CD1c-positive myeloid dendritic cell (primary cell): Measurements from ENCODE around the gene TTC13.

Experiments used
- DNase-seq: peaks from one replicate; pipeline ENCODE4 v3.0.0-alpha.2; 2016; ENCODE audit errors: extremely low spot score

TTC13 gene

DNA sequence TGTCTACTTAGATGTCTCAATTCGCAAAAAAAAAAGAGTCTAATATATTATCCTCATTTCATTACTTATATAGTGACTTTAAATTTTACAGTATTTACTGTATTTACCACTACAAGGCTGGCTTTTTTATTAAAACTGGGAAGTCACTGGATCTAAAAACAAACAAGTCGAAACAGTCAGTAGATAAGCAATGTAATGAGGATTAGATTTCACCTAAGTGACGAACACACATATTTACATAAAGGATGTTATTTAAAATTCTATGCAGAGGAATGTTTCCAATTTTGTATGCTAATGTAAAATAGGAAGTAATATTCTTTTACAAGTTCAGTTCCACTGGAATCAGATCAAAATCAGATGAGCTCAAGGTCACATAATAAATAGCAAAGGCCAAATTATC lies 28.3 kb downstream of the TTC13 start:
- DNase-seq = no peak

GRCh38 chr1:230948903-230949302 lies 29.8 kb downstream of the TTC13 start:
- DNase-seq = no peak

- DNase-seq = no peak
Observed at GRCh38 chr1:230948301-230948700, 30.4 kb downstream of the TTC13 start.

DNA sequence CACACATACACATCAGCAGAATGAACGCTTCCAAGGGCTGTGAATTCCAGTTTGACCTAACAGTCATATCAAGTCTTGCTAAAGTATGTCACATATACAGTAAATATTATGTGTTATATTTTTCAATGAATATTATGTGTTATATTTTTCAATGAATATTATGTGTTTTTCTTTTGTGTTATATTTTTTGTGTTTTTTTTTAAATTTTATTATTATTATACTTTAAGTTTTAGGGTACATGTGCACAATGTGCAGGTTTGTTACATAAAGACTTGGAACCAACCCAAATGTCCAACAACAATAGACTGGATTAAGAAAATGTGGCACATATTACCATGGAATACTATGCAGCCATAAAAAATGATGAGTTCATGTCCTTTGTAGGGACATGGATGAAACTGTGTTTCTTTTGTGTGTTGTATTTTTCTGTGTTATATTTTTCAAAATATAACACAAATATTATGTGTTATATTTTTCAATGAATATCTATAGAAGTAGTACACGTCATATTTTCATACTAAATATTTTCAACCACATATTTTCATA lies 35.5 kb downstream of the TTC13 start:
- DNase-seq = no peak

GRCh38 chr1:230940848-230941247 lies 37.8 kb downstream of the TTC13 start:
- no peak for DNase-seq

DNA sequence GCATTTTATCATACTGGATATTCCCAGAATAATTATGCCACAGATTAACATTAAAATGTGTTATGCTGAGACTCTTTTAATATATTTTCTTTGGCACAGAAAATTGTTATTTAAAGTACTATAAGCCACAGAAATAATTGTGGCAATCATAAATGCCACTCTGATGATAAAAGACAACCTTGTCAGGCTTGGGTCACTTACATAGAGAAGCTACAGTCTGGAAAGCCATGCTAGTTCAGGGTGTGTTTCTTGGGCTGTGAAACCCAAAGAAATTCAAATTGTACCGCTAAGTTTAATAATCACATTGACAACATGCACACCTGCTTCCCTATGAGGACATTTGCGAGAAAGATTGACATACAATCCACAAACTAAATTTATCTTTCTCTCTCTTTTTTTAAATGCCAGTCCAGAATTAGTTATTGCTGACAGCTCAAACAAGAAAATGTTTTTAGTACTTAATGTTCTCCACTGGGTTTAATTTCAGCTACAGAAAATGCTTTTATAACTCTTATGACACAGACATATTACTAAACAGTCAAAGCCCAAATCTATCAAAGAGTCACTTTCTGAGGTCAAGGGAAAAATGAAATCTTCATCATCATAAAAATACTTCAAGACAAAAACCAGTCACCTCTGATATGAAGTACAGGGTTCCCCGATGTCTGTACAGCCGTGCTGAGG lies 38.7 kb downstream of the TTC13 start:
- no peak for DNase-seq

- no peak for DNase-seq
Observed at GRCh38 chr1:230938924-230939368, 39.7 kb downstream of the TTC13 start.

- DNase-seq = no peak
Observed at GRCh38 chr1:230937371-230937770, 41.3 kb downstream of the TTC13 start.

DNA sequence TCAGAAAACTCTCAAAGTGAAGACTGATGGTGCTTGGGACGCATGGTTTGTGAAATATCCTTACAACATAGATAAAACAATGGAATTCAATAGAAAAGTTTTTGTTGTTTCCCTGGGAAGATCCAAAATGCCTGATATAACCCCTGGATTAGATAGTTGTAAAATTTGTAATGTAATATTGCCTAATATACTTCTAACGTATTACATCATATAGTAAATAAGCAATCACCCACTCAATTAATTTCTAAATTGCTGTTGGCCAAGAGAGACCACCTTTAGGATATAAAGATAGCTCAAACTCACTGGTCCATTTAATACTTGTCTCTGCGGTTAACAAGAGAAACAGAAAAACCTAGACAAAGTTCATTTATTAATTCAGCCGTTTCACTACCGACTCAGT lies 42.2 kb downstream of the TTC13 start:
- DNase-seq = no peak

DNA sequence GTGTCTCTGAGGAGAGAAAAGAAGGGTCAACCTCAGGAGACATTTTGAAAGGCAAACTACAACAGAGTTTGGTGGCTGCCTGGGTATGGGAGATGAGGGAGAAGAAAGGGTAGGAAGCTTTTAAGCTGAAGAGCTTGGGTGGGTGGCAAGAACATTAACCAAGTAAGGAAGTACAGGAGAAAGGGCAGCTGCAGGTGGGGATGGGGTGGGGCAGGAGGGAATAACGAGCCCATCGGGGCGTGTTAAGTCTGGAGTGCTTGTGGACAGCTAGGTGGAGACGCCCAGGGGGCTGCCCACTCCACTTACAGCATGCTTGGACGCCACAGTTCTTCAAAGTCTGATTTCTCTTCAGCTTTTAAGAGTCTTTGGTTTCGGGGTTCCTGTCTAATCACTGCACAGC lies 42.8 kb downstream of the TTC13 start:
- DNase-seq = no peak

DNA sequence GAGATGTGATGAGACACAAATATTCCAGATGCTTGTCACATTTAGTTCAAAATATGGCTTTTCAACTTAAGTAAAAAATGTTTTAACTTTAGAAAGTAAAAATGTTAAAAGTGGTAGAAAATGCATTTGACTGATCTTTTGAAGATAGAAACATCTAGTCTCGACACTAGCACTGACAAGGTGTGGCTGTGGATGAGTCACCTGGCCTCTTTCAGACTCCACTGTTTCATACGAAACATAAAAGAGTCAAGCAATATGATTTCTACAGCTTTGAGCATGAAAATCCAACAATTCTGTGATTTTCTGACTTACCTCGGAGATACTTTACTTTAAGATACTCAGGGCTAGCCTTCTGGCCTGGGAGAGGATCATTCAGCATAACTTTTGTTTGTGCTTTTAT lies 47.7 kb downstream of the TTC13 start:
- DNase-seq = no peak

DNA sequence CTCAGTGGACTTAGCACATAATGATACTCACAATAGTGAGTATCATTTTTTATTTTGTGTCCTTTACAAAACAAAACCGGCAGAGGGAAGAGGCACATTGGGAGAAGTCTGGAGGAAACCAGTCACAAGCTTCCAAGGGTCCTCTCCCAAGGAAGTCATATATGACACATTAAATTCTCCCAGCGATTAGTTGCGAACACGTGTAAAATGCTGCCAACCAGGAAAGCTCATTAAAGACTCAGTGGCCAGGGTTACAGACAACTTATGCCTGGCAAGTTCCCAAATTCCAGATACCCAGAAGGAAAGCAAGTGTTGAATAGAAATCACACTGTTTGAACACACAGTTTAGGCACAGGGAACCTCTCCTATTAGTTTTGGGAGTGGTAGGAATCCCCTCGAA lies 52.5 kb downstream of the TTC13 start:
- no peak for DNase-seq

DNA sequence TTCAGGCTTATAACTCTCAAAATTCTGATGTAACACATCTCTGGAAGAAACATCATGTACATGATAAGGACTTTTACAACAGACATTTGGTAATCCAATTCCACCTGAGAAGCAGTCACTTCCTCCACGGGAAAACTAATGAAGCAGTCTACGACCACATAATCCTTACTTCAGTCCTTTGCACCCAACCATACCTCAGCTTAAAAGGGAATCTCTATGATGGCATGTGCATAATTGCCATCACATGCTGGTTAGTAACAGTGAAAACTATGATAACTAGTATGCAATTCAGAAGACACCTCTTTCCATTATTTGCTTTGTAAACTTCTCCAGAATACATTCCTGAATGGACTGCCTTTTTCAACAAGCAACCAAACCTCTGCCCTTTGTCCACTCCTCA lies 53.1 kb downstream of the TTC13 start:
- DNase-seq = no peak

DNA sequence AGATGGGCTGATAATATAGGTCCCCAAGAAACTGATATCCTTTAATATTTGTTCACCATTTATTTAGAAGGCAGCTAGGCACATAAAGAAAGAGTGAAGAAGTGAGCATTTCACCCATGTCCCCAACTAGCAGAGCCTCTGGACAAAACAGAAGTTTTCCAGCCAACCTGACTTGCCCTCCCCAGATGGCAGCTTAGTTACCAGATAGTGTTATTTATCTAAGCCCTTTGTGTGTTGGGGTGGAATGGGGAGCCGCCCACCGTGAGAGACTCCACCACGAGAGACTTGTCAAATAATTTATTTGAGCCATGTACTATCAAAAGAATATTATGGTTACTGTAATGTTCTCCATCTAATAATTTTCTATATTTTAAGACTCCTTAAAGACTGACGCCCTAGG lies 55.5 kb downstream of the TTC13 start:
- no peak for DNase-seq

GRCh38 chr1:230922620-230923019 lies 56.0 kb downstream of the TTC13 start:
- DNase-seq = no peak

DNA sequence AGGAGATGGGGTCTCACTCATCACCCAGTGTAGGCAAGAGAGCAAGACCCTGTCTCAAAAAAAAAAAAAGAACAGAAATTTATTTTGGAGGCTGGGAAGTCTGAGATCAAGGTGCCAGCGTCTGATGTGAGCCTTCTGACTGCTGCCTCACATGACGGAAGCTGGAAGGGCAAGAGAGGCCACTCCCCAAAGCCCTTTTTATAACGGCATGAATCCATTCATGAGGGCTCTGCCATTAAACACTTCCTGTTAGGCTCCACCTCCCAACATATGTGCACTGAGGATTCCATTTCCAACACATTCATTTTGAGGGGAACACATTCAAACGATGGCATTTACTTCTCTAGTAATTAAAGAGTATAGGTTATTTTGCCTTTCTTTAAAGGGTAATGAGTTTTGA lies 59.5 kb downstream of the TTC13 start:
- no peak for DNase-seq

- peak; percentile 83 for DNase-seq
Observed at GRCh38 chr1:230917284-230918135, 61.2 kb downstream of the TTC13 start.

DNA sequence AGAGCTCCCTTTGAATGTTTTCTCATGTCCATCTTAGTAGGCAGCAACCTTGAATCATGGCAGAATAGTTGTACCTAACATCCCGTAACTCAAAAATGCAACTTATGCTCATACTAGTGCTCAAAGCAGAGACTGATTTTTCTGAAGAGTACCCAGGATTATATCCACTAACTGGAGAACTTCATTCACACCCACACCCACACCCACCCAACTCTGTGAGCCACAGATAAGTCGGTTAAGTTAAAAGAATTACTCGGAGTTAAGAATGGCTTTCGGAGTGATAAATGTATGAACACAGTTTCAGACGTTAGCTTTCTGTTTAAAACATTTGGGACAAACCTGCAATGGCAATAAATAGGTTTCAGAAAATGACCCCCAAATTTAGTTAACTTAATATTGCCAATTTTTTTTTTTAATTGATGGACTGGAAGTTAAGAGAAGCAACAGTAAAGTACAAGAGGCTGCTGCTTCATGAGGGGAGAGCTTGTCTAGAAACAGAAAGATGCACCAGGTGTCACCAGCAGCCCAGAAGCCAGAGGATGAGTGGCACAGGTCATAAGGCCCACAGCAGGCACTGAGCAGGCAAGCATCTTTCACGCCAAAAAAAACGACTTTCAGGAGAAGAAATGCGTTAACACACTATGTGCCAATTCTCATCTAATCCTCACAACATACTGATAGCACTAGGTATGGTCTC lies 61.9 kb downstream of the TTC13 start:
- no peak for DNase-seq

DNA sequence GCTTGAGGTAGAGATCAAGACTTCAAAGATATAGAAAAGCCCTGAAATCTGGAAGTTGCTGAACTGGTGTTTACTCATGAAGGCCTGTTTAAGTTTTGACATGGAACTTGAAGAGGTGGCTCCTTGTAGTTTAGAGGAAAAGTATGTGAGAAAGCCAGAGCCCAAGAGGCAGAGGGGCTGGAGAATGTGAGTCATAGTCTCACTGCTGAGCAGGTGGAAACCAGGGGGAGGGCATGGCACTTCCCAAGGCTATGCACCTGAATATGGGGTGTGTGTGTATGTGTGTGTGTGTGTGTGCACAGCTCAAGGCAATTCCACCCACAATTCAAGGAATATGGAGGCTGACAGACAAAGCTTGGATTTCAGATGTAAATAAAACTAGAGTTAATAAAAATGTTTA lies 63.6 kb downstream of the TTC13 start:
- DNase-seq = no peak

DNA sequence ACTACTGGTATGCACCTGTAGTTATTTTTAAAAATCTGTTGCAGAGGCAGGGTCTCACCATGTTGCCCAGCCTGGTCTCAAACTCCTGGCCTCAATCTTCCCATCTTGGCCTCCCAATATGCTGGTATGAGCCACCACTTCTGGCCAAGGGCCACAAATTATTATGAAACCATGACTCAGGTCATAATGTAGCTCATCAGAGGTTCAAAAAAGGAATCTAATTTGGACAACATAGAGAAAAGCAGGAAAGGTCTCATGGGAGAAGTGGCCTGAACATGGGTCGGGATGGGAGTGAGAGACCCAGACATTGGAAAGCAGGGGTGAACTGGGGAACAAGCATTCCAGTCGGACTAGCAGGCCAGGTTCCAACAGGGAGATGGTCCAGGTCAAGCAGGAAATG lies 65.2 kb downstream of the TTC13 start:
- DNase-seq = no peak

- no peak for DNase-seq
Observed at GRCh38 chr1:230910755-230911117, 67.9 kb downstream of the TTC13 start.

DNA sequence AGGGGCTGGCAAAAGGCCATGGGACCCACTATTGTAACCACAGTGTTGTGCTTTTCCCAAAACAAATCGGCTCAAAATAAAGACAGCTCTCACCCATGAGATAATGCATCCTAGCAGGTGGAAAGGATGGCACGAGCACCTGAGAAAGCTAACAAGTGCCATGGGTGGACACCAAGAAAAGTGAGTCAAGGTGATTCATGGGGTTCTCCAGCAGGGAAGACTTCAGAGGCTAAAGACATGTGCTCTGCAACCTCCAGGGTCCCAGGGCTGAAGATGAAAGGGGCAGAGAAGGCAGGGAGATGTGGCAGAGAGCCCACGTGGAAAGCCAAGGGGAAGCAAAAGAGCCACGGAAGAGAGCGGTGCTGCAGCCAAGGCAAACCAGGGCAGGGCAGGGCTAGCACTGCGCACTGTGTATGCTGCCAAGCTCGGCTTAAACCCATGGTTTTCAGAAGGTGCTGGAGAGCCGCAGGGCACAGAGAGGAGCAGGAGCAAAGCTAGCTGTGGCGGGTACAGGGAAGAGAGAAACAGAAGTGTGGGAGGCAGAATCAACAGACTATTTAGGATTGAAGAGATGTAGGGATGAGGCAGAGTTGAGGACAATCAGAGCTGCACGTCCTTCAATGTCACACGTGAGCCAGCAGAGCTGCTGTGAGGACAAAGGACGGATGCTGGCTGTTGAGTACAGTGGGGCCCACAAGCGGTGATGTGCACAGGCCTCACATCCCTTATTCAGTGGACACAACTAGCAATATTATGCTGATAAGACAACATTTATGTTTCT lies 68.5 kb downstream of the TTC13 start:
- DNase-seq = no peak
